Measurements from ENCODE around the gene ARID1B.
A peak's percentile ranks its signal among the peaks of the same experiment; 100 is the strongest.

Gene ARID1B

DNA sequence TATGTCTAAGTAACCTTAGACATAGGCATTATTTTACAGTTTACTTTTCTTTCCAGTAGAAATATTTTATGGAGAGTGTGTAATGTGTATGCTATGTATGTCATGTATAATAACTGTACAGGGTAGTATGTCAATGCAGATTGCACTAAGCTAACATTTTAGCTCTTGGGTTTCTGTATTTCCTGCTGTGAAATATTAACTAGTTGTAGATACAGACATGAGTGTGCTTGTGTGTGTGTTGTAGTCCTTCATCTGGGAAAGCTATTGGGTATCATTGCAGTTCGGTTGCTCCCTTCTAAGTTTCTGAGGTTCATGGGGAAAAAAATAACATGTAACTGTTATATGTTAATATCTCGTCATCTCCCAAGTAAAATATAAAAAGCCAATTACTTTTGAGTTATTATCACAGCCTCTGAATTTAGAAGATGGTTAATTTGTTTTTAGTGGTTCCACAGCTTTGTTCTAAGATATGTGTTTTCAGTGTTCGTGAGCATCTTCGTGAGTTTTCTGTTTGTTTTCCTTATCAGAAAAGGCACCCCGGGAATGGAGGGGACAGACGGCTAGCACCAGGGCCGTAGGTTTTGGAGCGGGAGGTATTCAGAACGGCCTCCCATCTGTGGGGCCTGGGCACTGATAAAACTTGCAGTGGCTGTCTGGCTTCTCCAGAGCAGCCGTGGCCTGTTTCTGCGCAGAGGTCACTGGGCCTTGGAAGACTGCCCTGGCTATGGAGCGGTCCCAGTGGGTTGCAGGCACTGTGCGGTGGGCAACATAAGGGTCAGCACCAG, 215.0 kb downstream of the ARID1B start:
- no peak for DNase-seq (ENCODE audit: low spot score)

DNA sequence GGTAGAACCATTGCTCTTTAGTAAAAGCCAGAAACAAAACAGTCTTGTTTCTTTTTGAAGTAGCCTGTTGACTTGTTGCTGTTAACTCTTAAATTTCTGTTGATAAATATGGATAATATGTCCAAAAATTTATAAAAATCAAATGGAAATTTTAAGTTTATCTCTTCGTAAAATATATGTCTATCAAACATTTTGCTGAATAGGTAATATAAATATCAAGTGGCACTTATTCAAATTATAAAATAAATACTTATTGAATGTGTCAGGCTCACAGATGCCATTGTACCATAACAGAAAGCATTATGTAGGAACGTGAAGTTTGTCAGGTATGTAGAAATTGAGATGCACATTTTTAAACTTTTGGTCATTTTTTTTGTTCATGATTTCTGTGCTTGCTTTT, 216.5 kb downstream of the ARID1B start:
- DNase-seq (ENCODE audit: low spot score), result no peak

DNA sequence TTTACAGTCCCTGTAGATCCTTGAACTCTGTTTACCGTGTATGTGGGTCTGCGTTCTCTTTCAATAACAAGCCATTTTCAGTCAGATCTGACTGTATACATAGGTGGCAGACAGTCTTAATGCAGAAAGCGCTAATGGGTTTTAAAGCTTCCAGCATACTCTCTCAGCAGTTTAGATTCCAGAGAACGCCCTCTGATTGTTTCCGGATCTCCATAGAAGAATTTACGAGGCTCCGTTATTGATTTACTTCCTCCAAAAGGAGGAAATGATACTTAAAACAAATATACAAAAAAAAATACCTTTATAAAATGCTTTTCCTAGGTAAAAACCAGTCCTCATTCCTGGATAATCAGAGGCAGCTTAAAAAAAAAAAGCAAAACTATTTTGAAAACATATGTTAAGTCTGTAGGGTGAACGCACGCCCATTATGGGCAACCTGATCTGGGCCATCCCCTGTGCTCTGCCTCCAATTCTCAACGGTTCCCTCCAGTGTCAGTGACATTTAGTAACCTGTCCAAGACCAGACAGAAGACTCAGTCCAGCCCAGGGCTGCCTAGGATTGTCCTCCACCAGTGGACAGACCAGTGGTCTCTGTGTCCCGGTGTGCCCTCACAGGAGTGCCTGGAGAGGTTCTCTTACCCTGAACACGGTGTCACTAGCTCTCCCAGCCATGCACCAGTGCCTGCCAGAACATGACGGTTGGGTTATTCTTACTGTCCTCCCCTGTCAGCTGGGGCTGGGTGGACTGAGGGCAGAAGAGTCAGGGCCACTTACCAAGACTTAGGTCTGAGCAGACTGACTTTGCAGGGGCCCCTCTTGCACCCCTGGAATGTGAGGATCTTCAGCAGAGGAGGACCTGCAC, 217.3 kb downstream of the ARID1B start:
- DNase-seq (ENCODE audit: low spot score), result no peak

DNA sequence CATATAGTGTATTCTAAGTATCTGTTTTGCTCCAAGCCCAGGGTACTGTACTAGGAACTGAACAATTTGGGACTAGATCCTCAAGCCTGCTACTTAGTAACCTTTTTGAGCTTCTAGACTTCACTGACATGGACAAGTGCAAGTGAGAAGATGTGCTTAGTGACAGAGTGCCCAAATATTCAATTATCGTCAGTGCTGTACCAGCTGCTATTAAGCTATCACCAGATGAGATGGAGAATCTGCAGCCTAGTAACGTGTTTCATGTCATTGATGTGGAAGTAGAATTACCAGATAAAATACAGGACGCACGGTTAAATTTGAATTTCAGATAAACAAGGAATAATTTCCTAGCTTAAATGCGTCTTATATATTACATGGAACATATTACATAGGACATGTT, 218.3 kb downstream of the ARID1B start:
- DNase-seq (ENCODE audit: low spot score), result no peak

DNA sequence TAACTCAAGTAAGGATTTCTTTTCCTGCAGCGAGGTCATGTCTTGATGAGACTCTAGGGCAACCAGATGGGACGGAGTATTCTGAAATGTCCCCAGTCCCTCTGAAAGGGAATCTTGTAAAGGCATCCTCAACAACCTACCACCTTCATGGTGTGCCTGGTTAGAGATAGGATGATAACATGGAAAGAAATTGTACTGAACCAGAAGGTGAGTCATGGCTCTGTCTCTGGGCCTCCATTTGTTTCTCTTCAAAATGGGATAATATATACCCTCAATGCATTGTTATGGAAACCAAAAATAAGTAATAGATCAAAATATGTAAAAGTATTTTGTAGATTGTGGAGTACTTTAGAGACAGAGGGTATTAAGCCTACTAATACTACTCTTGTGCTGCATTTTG, 219.1 kb downstream of the ARID1B start:
- DNase-seq (ENCODE audit: low spot score), result no peak

DNA sequence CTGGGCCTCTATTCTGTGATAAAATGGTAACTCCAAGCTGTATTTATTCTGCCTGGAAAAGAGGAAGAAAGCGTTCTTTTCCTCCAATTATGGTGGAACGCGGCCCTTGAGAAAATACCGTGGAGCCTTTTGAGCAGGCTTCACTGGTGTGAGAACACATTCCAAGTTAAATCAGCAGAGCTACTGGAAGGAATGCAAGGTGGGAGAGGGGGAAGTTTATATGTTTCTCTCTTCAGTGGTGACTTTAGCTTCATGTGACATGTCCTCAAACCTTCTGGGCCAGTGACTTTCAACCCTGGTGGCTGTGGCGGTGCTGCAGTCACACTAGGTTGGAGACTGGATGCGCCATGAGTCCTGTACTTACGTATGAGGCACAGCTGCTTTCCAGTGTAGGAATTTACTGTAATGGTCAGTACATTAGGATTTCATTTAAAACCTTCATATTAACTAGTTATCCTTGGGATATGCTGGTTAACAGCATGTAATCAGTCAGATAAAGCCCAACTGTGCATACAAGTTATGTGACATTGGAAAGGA, 221.7 kb downstream of the ARID1B start:
- DNase-seq (ENCODE audit: low spot score), result no peak

DNA sequence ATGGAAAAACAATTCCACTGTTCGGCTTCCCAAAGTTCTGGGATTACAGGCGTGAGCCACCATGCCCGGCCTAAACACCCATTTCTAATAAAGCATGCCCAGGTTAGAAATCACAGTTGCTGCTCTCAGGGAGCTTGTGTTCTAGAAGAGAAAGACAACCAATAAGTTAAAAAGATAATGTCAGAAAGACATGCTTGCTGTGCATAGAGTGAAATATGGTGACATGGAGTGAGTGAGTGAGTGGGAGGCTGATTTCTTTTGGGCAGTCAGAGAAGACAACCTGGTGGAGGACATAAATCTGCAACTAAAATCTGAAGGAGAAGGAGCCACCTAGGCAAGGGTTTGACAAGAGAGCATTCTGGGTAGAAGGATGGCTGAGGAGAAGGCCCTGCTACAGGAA, 222.6 kb downstream of the ARID1B start:
- no peak for DNase-seq (ENCODE audit: low spot score)

DNA sequence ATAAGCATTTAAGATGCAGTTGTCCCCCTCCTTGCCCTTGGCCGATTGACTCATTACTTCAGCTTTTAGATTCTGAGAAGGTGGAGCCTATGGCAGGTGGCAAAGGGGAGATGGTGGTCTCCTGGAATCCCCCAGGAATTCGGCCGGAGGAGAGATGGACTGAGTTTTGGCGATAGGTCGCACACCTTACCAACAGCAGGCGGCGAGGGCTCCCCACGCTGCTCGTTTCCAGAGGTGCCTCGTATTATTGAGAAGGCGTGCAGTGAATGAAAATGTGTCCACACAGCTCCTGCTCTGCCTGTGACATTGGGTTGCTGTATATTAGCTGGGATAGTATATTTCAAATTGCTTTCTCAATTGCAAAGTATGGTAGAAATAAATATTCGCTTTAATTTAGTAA, 224.5 kb downstream of the ARID1B start:
- no peak for DNase-seq (ENCODE audit: low spot score)

DNA sequence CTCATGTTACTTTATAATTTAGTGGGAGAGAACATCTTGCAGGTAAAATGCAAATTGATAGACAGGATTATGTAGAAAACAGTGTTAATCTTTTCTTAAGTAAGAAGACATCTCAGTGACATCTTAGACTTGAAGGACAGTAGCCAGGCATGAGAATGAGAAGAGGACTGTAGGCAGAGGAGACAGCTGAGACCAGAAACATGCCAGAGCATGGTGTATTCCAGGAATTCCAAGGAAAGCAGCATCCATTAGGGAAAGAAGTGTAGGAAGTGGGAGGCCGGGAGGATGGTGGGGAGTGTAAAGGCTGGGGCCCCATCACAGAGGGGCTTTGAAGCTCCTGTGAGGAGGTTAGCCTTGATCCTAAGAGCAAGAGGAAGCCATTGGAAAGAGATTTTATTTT, 225.6 kb downstream of the ARID1B start:
- DNase-seq (ENCODE audit: low spot score), result no peak

DNA sequence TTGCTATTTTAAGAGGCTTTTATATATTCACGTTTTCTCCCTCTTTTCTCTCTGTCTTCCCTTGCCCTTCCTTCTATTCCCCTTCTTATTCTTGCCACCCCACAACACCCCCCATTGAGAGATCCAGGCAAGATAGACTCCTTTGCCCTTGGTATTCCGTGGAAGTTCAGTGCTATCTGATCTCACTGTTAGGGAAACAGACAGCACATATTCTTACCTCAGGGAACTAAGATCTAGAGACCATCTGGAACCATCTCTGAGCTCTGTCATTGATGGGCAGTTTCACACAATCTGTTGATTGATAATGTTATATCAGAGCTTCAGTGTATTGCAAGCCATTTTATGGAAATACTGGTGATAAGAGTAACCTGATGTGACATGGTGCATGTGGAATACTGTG, 228.8 kb downstream of the ARID1B start:
- no peak for DNase-seq (ENCODE audit: low spot score)

DNA sequence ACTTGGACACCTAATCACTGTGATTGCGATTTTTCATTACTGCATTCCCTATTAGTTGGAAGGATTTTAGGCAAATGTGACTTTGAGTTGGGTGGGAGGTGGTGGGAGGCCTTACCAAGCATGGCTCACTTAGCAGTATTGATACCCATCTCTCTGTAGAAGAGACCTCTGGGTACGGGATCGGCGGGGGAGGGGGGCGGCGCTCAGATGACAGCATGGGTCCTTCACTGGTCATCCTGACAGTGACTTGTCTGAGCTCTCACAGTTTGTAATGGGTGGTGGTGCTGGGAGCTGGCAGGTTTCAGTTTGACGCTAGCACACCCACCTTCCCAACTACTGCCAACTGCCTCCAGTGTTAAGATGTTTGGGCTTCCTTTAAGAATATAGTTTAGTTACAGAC, 231.4 kb downstream of the ARID1B start:
- DNase-seq (ENCODE audit: low spot score), result no peak

DNA sequence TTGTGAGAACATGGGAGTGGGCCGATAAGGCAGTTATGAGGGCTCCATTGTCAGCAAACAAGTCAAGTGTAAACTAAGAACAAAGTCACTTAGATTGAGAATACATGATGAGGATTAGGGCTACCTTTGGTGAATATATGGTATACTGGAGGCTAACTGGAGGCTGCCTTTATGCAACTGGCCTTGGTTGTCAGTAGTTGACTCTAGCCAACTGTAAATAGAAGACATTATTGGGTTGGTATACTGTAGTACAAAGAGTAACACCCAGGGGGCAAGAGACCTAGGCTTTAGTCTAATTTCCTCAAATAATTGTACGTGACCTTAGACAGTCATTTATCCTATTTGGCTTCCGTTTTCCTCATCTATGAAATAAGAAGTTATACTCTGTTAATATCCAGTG, 235.2 kb downstream of the ARID1B start:
- no peak for DNase-seq (ENCODE audit: low spot score)

DNA sequence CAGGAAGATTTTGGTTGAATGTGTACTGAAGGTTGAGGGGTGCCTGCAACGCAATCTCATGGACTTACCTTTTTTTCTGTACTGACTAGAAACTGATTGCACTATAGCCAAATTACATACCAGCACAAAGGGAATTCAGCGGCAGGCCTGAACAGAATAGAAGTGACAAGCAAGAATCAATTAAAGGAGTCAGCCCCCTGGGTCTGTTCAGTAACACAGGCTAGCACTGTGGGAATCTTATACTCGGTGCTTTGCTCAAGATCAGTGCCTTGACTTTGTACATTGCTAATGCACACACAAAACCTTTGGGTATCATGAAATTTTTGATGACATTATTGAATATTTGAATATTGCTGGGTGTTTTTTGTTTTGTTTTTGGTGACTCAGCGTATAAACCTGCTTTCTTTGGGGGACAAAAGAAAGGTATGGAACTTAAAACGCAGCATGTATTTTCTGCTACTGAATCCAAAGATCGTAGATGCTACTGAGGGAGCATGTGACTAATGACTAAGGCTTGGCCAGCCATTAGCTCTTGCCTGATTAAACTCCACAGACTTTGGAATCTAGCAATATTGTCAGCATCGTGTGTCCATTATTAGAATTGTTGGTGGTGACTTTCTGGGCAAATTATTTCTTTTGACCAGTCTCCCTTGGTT, 236.6 kb downstream of the ARID1B start:
- no peak for DNase-seq (ENCODE audit: low spot score)

DNA sequence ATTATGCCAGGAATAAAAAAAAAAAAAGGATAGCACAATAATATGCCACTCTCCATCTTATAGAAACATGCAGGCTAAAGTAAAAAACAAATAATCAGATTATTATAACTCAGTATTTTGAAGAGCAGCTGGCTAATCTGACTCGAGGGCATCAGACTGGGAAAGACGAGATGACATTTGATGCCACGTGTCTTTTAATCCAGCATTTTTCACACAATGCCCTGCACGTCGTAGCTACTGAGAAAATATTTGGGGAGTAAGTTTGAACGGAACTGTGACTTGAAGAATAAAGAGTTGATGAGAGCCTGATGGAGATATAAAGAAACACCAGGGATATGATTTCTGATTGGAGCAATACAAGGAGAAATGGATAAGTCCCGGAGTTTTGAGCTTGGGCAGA, 237.7 kb downstream of the ARID1B start:
- DNase-seq (ENCODE audit: low spot score), result no peak

DNA sequence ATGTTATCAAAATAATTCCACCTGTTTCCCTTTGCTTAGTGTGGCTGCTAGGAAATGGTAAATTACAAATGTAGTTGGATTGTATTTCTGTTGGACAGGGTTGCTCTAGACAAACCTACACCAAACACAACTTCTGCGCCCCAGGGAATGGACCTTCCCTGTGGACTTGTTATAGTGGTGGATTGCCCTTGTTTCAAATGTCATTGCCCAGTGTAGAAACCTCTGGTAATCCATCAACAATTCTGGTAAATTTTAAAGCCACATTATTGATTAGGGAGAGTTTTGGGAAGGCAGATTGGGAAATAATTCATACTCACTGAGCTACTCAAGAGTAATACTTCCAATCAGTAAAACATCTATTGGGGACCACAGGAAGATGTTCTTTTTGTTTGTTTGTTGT, 239.8 kb downstream of the ARID1B start:
- no peak for DNase-seq (ENCODE audit: low spot score)

DNA sequence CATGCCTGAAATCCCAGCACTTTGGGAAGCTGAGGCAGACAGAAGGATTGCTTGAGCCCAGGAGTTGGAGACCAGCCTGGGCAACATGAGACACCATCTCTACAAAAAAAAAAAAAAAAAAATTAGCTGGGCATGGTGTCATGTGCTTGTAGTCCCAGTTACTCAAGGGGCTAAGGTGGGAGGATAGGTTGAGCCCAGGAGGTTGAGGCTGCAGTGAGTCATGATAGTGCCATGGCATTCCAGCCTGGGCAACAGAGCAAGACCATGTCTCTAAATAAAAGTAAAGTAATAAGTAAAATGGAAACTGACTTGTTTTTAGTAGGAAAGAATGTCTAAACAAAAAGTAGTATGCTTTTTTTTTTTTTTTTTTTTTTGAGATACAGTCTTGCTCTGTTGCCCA, 240.7 kb downstream of the ARID1B start:
- no peak for DNase-seq (ENCODE audit: low spot score)

DNA sequence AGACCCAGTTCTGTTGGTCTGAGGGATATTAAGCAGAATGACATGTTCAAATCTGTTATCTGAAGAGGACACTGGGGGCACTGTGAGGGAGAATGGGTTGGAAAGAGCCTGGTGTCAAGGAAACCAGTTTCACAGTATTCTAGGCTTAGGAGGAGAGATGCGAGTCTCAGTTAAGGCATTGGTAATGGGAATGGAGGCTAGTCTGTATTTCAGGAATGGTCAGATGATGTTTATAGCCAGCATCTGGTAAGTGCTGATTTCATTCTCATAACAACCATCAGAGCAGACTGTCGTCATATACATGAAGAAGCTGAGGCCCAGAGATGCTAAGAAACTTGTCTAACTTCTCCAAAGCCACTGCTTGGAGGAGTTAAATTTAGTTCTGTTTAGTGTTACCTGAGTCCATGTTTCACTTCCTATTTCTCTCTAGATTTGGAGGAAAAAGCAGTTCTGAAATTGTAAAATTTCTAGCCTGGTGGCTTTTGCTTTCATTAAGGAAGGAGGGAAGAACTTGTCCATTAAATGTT, 242.0 kb downstream of the ARID1B start:
- no peak for DNase-seq (ENCODE audit: low spot score)

DNA sequence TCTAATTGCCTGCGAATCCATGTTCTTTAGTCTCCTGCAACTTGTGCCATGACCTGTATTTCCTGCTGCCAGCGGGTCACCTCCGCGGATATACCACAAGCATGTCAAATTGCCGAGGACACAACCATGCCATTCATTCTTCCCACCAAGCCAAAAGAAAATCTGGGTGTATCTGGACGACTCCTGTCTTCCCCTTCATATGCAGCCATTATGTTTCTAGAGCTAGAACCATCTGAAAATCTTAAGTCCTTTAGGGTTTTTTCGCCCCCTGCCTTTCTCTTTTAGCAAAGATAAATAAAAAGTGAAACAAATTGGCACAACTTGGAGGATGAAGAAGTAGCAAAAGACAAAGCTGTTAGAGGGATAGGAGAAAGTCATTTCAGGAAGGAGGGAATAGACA, 242.6 kb downstream of the ARID1B start:
- DNase-seq (ENCODE audit: low spot score), result no peak

DNA sequence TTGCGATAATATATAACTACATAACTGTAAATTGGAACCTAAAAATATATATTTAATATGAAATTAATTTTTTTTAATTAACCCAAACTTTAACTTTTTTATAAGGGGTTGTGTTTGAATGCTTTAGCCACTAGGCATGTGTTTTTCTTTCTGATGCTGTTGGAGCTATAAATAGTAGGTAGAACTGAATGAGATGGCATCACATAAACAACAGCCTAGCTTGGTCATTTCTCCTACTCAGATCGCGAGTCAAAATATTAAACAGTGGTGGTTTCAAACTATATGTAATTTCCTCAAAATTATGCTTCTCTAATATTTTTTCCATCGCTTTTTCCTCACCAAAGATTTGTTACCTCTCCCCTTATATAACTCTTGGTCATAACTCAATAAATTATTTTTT, 243.2 kb downstream of the ARID1B start:
- DNase-seq (ENCODE audit: low spot score), result no peak

DNA sequence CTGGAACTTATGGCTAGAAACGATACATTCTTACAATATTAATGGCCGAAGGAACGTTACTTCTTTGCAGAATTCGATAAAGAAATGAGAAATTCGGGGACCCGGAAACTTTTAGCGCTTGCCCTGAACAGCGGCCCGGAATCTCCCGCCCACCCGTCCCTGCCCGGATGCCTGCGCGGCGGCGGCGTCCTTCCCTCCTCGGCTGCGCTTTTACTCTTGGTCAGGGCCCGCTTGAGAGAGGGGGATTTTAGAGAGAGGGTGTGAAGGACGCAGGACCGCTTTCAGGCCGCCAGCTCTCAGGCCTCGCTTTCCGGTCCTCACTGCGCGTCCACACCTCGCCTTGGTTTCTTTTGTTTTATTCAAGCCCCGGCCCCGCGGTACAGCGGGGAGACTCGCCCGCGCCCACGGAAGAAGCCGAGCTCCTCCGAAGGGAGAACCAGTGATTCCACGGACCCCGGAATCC, 243.7 kb downstream of the ARID1B start:
- DNase-seq (ENCODE audit: low spot score), result peak; percentile 86

DNA sequence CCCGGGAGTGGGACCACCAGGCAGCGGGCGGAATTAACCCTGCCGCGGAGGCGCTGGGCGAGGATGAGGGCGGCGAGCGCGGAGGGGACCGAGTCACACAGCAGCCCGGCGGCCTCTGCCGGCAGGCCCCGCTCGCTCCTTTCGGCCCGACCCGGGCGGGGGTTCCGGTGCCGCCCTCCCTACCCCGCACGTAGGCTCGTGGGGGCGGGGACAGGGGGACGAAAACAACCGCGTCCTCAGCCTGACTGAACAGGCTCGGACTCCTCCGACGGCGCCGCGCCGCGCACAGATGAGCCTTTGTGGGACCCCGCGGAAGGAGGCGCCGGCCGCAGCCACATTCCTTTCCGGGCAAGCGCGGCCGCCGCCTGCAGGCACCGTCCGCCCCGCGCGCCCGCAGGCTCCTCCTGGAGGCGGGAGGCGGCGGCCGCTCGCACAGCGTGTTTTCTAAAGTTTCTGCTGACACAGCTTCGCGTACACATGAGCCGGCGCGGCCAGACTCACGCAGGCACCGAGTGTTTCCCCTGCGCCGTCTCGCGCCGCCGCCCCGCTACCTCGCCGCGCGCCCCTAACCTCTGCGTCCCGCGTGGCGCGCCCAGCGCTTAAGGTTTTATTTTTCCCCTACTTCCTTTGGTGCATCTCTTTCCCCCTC, 244.3 kb downstream of the ARID1B start:
- DNase-seq (ENCODE audit: low spot score), result peak; percentile 94
